Suppressor macrophage treated with lipopolysaccharide for 1 hour (primary cell): ENCODE data around the gene PIK3CA.
A peak's percentile ranks its signal among the peaks of the same experiment; 100 is the strongest.
"Not testable (repeated sequence)": the region's sequence is repeated elsewhere in the genome, so short reads cannot be mapped to it uniquely, and the experiment has no call there.

Experiments
- DNase-seq, 3 donors: peaks; one replicate each; pipeline ENCODE4 v3.0.0-alpha.2; 2020 to 2022

Gene PIK3CA

GRCh38 chr3:179215550-179215949 lies 67.4 kb downstream of the PIK3CA start:
- not testable (repeated sequence) for DNase-seq

- not testable (repeated sequence) for DNase-seq
Observed at GRCh38 chr3:179218213-179218612, 70.1 kb downstream of the PIK3CA start.

DNA sequence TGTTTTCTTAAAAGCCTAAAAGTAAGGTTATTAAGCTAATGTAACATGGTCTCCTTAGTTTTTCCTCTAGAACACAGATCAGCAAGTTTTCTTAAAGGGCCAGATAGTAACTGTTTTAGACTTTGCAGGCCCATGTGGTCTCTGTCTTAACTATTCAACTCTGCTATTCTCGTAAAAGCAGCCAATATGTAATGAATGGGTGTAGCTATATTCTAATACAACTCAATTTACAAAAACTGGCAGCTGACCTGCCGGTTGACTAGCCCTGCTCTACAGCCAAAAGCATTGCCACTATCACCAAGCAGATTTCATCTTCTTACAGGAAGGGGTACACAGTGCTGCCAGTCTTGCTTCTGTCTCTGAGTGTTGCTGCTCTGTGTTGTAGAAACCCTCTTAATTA lies 75.4 kb downstream of the PIK3CA start:
- no peak for DNase-seq

DNA sequence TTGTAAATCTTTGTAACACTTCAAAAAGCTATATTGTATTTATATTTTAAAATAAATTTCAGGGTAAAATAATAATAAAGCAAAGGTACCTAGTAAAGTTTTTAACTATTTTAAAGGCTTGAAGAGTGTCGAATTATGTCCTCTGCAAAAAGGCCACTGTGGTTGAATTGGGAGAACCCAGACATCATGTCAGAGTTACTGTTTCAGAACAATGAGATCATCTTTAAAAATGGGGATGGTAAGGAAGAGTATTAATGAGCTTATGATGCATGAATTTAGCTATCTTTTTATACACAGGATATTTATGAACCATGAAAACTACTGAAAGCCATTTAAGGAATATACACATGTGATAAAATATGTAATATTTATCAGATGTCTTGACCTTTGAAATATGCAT lies 76.4 kb downstream of the PIK3CA start:
- DNase-seq = no peak

- no peak for DNase-seq
Observed at GRCh38 chr3:179227349-179227748, 79.2 kb downstream of the PIK3CA start.

DNA sequence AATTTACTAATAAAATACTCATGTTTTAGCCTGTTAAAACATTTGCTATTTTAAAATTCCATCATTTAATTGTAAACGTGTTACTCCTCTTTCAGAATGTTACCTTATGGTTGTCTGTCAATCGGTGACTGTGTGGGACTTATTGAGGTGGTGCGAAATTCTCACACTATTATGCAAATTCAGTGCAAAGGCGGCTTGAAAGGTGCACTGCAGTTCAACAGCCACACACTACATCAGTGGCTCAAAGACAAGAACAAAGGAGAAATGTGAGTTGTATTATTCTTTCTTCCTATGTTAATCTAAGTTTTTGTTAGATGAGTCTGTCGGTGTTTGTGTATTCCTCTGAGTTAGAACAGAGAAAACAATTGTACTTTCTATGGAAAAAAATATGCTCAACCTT lies 81.0 kb downstream of the PIK3CA start:
- DNase-seq = no peak

DNA sequence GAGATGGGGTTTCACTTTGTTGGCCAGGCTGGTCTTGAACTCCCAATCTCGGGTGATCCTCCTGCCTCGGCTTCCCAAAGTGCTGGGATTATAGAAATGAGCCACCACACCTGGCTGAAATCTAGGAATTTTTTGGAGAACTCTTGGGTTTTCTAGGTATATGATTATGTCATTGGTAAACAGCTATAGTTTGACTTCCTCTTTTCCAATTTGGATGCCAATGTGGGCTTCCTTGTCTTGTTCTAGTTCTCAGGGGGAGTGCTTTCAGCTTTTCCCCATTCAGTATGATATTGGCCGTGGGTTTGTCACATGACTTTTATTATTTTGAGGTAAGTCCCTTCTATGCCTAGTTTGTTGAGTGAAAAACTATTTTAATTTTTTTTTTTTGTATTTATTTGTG lies 84.9 kb downstream of the PIK3CA start:
- DNase-seq = no peak

GRCh38 chr3:179234199-179234598 lies 86.0 kb downstream of the PIK3CA start:
- no peak for DNase-seq

GRCh38 chr3:179236669-179237301 lies 88.6 kb downstream of the PIK3CA start:
- DNase-seq = no peak

GRCh38 chr3:179240299-179240698 lies 92.1 kb downstream of the PIK3CA start:
- DNase-seq = not testable (repeated sequence)

- not testable (repeated sequence) for DNase-seq
Observed at GRCh38 chr3:179242859-179243258, 94.7 kb downstream of the PIK3CA start.

GRCh38 chr3:179244878-179245277 lies 96.7 kb downstream of the PIK3CA start:
- no peak for DNase-seq

DNA sequence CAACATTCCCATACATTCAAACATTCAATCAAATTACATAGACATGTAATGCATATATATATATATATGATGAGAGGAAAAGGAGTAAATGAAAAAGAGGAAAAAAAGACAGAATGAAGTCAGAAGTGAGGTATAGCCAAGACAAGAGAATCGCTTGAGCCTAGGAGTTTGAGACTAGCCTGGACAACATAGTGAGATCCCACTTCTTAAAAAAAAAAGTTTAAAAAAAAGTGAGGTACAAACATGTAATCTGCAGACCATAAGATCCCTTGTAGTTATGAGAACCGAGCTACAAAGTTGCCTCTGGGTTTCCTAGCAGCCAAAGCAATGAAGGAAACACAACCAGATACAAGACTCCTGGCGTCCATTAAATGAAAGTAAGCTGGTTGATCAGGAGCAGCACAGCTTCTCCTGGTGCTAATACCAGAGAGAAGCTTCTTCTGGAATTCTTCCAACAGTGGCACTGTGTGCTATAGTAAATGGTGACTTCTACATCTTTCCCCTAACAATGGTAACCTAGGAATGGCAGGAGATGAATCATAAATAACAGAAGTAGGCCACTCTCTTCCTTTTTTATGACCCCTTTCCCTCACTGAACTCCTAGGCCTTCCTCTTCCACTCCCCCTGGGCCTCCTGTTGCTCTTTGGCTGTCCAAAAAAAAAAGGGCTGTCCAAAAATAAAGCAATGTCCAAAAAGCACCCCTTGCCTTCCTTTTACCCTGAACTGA lies 99.3 kb downstream of the PIK3CA start:
- peak; percentile 2 to 36 (median 18) for DNase-seq

DNA sequence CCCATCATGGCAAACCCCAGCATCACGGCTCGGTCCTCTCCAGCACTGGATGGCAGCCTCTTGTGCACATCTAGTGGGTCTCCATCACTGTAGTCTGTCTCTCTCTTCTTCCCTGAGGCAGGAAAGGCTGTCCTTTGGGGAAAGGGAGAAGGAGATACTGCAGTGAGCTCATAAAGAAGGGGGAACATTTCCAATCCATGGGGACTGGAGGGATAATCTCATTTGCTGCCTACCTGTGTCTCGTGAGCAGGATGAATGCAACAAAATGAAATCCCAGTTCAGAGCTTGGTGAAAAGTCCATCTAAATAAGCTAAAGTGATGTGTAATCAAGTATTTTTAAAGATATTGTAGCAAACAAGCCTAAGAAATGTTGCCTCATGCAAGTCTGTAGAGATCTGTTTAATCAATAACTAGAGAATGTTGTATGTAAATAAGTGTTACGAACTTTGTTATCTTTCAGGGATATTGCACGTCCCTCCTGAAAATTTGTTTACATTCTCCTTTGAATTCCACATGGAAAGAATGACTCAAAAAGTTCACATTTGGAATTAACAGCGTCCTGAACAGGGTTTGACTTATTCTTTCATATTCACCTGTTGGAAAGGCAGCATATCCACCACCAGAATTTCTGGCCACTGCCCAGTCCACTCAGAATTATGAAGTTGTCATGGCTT lies 102.8 kb downstream of the PIK3CA start, which contains the start of gene KCNMB3:
Gene KCNMB3, minus strand, starts transcription at position 312 of the 674 bp plus-strand sequence. Its CDS starts 124 bp downstream, at position 188.
- DNase-seq = no peak

DNA sequence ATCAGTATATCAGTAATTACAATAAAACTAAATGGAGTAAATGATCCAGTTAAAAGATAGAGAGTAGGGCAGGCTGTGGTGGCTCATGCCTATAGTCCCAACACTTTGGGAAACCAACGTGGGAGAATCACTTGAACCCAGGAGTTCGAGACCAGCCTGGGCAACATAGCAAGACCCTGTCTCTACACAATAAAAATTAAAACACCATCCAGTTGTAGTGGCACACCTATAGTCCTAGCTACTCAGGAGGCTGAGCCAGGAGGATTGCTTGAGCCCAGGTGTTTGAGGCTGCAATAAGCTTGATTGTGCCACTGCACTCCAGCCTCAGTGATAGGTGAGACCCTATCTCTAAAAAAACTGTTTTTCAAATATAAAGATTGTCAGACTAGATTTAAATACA lies 108.7 kb downstream of the PIK3CA start:
- no peak for DNase-seq

DNA sequence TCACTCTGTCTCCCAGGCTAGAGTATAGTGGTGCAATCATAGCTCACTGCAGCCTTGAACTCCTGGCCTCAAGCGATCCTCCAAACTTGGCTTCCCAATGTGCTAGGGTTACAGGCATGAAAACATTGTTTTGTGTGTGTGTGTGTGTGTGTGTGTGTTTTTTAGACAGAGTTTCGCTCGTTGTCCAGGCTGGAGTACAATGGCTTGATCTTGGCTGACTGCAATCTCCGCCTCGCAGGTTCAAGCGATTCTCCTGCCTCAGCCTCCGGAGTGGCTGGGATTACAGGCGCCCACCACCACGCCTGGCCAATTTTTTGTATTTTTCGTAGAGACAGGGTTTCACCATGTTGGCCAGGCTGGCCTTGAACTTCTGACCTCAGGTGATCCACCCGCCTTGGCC lies 109.6 kb downstream of the PIK3CA start:
- not testable (repeated sequence) for DNase-seq

GRCh38 chr3:179258820-179259219 lies 110.7 kb downstream of the PIK3CA start:
- DNase-seq = no peak

DNA sequence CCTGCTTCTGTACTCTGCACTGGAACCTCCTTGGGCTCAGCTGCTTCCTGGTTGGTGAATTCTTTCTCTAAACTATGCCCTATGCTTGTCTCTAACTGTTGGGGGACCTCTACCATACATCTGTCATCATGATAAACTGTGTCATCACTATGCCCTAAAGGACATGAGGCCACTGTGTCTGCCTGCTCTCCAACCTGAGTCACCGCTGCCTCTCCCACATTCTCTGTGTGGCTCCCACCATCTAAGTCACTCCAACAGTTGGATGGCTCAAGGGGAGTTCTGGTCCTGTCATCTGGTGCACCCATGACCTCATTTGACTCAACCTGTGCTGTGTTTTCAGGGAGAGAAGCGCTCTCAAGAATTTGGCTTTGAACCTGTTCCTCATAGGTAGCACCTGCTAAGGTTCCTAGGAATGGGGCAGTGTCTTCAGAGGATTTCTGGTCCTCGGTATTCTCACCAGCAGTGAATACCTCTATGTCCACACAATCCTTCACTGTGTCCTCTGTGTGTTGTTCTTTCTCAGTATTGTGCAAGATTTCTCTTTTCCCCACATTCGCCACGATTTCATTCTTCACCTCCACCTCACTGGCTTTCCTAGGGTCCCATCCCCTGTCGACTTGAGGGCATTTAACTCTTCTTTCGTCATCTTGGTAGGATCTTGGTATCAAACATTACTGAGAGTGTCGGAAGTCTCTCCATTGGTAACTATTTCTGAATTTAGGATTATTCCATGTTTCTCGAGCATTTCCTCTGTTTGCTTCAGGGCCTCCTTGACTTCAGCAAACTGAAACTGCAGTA lies 112.0 kb downstream of the PIK3CA start:
- peak; percentile 13 to 34 (median 13) for DNase-seq

DNA sequence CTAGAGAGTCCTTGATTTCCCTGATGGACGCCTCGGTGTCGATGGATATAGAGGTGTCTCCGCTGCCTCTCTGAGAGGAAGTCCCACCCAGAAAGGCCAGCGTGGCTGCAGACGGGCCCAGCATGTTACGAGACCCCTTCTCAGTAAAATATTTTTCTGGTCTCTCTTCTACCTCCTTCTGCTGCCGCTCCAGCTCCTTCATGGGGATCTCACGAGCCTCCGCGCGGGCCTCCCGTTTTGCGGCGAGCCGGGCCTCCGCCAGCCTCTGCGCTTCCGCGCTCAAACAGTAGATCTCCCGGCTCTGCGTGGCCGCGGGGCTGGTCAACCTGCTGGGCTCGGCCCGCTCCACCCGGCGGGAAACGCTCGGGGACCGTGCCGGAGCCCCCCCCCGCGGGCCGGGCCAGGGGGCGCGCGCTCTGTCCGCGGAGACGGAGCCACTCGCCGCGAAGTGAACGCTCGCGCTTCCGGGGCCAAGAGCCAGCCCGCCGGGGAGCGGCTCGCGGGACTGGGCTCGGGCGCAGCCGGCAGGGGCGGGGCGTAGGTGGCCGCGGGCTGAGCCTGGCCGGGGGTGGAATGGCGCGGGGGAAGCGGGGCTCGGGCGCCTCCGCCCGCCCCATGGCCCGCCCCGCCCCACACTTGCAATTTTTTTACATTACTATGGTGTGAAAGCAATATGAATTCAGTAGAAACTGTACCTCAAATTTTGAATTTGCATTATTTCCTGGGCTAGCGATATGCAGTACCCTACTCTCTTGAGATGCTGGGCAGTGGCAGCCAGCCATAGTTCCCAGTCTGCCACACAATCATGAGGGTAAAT lies 113.0 kb downstream of the PIK3CA start:
- peak; percentile 55 to 87 (median 75) for DNase-seq

DNA sequence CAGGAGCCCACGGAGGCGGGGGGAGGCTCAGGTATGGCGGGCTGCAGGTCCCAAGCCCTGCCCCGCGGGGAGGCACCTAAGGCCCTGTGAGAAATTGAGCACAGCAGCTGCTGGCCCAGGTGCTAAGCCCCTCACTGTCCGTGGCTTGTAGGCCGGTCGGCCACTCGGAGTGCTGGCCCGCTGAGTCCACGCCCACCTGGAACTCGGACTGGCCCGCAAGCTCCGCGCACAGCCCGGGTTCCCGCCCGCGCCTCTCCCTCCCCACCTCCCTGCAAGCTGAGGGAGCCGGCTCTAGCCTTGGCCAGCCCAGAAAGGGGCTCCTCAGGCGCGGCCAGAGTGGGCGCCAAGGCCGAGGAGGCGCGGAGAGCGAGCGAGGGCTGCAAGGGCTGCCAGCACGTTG lies 115.0 kb downstream of the PIK3CA start:
- DNase-seq = no peak

- DNase-seq = no peak
Observed at GRCh38 chr3:179264449-179264848, 116.3 kb downstream of the PIK3CA start.

- no peak for DNase-seq
Observed at GRCh38 chr3:179265092-179265491, 116.9 kb downstream of the PIK3CA start.
